Effector memory CD4-positive, alpha-beta T cell (primary cell): ENCODE measurements around the gene GSTP1.
A peak's percentile ranks its signal among the peaks of the same experiment; 100 is the strongest.
"Not testable (repeated sequence)": the region's sequence is repeated elsewhere in the genome, so short reads cannot be mapped to it uniquely, and the experiment has no call there.

Experiments used
- DNase-seq, 3 donors: peaks; one replicate each; pipeline ENCODE4 v3.0.0-alpha.2; 2020
- H3K27ac ChIP-seq: 2 replicates; pipeline ENCODE4 v1.7.0; 2013; ENCODE audit warnings: mild to moderate bottlenecking, low read length, moderate library complexity; ENCODE audit not compliant: insufficient read depth, poor library complexity, severe bottlenecking
- H3K27me3 ChIP-seq: replicated peaks from 2 replicates; pipeline ENCODE4 v1.7.0; 2013; ENCODE audit warnings: mild to moderate bottlenecking, low read length; ENCODE audit not compliant: insufficient read depth, control insufficient read depth, poor library complexity, severe bottlenecking
- H3K36me3 ChIP-seq: 2 replicates; pipeline ENCODE4 v1.7.0; 2013; ENCODE audit warnings: mild to moderate bottlenecking, low read length, moderate library complexity; ENCODE audit not compliant: control insufficient read depth, insufficient read depth
- H3K4me1 ChIP-seq: 2 replicates; pipeline ENCODE4 v1.7.0; 2013; ENCODE audit warnings: low read length, mild to moderate bottlenecking; ENCODE audit not compliant: control insufficient read depth, insufficient read depth, poor library complexity, severe bottlenecking
- H3K4me3 ChIP-seq: 2 replicates; pipeline ENCODE4 v1.7.0; 2013; ENCODE audit warnings: low read length, low read depth, mild to moderate bottlenecking; ENCODE audit not compliant: insufficient read depth, poor library complexity, severe bottlenecking
- H3K9me3 ChIP-seq: 2 replicates; pipeline ENCODE4 v1.7.0; 2013; ENCODE audit warnings: mild to moderate bottlenecking, low read length, moderate library complexity; ENCODE audit not compliant: control insufficient read depth

The GSTP1 gene

DNA sequence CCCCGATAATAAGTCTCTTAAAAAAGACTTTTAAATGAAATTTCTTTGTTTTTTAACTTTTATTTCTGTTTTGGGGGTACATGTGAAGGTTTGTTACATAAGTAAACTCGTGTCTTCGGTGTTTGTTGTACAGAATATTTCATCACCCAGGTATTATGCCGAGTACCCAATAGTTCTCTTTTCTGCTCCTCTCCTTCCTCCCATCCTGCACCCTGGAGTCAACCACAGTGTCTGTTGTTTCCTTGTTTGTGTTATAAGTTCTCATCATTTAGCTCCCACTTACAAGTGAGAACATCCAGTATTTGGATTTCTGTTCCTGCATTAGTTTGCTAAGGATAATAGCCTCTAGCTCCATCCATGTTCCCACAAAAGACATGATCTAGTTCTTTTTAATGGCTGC, 1.6 kb upstream of the GSTP1 start:
- no peak for DNase-seq
- peaks cover 7% of the 10 kb centered on the region for H3K4me1 ChIP-seq

DNA sequence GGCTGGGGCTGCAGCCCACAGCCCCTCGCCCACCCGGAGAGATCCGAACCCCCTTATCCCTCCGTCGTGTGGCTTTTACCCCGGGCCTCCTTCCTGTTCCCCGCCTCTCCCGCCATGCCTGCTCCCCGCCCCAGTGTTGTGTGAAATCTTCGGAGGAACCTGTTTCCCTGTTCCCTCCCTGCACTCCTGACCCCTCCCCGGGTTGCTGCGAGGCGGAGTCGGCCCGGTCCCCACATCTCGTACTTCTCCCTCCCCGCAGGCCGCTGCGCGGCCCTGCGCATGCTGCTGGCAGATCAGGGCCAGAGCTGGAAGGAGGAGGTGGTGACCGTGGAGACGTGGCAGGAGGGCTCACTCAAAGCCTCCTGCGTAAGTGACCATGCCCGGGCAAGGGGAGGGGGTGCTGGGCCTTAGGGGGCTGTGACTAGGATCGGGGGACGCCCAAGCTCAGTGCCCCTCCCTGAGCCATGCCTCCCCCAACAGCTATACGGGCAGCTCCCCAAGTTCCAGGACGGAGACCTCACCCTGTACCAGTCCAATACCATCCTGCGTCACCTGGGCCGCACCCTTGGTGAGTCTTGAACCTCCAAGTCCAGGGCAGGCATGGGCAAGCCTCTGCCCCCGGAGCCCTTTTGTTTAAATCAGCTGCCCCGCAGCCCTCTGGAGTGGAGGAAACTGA, 731 bp downstream of the GSTP1 start:
- peak overlapping the region; percentile 68 for H3K27ac ChIP-seq
- H3K9me3 ChIP-seq, result no peaks in the 10 kb centered on the region
- H3K36me3 ChIP-seq, result no peaks in the 10 kb centered on the region
- peak overlapping the region; percentile 53 for H3K4me3 ChIP-seq
- DNase-seq, result no peak
- no peaks in the 10 kb centered on the region for H3K27me3 ChIP-seq
- H3K4me1 ChIP-seq, result peaks cover 7% of the 10 kb centered on the region

More for the DNA sequence above, 1.6 kb upstream of the GSTP1 start:
- H3K36me3 ChIP-seq, result no peaks in the 10 kb centered on the region
- no peaks in the 10 kb centered on the region for H3K27me3 ChIP-seq
- H3K27ac ChIP-seq, result no peak overlapping the region
- H3K9me3 ChIP-seq, result no peaks in the 10 kb centered on the region
- H3K4me3 ChIP-seq, result no peak overlapping the region

DNA sequence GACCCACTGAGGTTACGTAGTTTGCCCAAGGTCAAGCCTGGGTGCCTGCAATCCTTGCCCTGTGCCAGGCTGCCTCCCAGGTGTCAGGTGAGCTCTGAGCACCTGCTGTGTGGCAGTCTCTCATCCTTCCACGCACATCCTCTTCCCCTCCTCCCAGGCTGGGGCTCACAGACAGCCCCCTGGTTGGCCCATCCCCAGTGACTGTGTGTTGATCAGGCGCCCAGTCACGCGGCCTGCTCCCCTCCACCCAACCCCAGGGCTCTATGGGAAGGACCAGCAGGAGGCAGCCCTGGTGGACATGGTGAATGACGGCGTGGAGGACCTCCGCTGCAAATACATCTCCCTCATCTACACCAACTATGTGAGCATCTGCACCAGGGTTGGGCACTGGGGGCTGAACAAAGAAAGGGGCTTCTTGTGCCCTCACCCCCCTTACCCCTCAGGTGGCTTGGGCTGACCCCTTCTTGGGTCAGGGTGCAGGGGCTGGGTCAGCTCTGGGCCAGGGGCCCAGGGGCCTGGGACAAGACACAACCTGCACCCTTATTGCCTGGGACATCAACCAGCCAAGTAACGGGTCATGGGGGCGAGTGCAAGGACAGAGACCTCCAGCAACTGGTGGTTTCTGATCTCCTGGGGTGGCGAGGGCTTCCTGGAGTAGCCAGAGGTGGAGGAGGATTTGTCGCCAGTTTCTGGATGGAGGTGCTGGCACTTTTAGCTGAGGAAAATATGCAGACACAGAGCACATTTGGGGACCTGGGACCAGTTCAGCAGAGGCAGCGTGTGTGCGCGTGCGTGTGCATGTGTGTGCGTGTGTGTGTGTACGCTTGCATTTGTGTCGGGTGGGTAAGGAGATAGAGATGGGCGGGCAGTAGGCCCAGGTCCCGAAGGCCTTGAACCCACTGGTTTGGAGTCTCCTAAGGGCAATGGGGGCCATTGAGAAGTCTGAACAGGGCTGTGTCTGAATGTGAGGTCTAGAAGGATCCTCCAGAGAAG, 1.6 kb downstream of the GSTP1 start:
- no peaks in the 10 kb centered on the region for H3K9me3 ChIP-seq
- H3K27ac ChIP-seq, result no peak overlapping the region
- peaks cover 7% of the 10 kb centered on the region for H3K4me1 ChIP-seq
- no peak for DNase-seq
- H3K27me3 ChIP-seq, result no peaks in the 10 kb centered on the region
- no peaks in the 10 kb centered on the region for H3K36me3 ChIP-seq
- H3K4me3 ChIP-seq, result no peak overlapping the region

DNA sequence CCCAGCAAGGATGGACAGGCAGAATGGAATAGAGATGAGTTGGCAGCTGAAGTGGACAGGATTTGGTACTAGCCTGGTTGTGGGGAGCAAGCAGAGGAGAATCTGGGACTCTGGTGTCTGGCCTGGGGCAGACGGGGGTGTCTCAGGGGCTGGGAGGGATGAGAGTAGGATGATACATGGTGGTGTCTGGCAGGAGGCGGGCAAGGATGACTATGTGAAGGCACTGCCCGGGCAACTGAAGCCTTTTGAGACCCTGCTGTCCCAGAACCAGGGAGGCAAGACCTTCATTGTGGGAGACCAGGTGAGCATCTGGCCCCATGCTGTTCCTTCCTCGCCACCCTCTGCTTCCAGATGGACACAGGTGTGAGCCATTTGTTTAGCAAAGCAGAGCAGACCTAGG, 2.3 kb downstream of the GSTP1 start:
- DNase-seq, result no peak
- no peak overlapping the region for H3K27ac ChIP-seq
- H3K9me3 ChIP-seq, result no peaks in the 10 kb centered on the region
- no peak overlapping the region for H3K4me3 ChIP-seq
- no peaks in the 10 kb centered on the region for H3K27me3 ChIP-seq
- H3K36me3 ChIP-seq, result no peaks in the 10 kb centered on the region
- peaks cover 7% of the 10 kb centered on the region for H3K4me1 ChIP-seq

DNA sequence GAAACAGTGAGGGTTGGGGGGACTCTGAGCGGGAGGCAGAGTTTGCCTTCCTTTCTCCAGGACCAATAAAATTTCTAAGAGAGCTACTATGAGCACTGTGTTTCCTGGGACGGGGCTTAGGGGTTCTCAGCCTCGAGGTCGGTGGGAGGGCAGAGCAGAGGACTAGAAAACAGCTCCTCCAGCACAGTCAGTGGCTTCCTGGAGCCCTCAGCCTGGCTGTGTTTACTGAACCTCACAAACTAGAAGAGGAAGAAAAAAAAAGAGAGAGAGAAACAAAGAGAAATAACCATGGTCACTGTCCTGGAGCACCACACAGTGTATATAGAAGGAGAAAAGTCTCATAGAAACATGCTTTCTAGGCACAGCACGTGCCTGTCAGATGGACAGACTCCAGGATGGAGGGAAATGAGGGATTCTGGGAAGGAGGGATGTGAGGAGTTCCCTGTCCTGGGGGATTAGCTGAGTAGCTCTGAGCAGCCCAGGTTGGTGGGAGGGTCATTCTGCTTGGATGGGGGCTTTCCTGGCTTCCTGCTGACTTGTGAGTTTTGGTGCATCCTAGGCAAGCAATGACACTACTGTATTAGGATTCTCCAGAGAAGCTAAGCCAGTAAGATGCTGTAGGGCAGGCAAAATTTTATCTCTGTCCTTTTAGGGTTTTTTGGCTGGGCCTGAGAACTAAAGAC, 3.1 kb downstream of the GSTP1 start:
- H3K9me3 ChIP-seq, result no peaks in the 10 kb centered on the region
- H3K4me3 ChIP-seq, result no peak overlapping the region
- no peak overlapping the region for H3K27ac ChIP-seq
- H3K4me1 ChIP-seq, result peaks cover 7% of the 10 kb centered on the region
- DNase-seq, result no peak
- H3K27me3 ChIP-seq, result no peaks in the 10 kb centered on the region
- no peaks in the 10 kb centered on the region for H3K36me3 ChIP-seq

DNA sequence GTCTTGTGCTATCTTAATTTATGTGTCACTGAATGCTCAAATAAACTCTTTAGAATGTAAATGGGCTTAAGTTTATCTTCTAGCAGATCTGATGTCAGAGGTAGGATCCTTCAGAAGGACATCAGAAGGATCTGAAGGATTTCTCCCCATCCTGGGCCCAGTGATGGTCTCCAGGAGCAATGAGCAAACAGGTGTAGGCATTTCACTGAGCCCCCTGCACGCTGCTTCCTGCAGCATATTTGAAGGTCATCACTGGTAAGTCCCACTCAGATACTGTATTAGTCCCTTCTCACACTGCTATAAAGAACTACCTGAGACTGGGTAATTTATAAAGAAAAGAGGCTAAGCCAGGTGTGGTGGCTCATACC, 4.5 kb downstream of the GSTP1 start:
- H3K36me3 ChIP-seq, result no peaks in the 10 kb centered on the region
- no peak overlapping the region for H3K4me3 ChIP-seq
- H3K4me1 ChIP-seq, result peaks cover 7% of the 10 kb centered on the region
- H3K27ac ChIP-seq, result no peak overlapping the region
- no peaks in the 10 kb centered on the region for H3K27me3 ChIP-seq
- no peaks in the 10 kb centered on the region for H3K9me3 ChIP-seq
- DNase-seq, result no peak

DNA sequence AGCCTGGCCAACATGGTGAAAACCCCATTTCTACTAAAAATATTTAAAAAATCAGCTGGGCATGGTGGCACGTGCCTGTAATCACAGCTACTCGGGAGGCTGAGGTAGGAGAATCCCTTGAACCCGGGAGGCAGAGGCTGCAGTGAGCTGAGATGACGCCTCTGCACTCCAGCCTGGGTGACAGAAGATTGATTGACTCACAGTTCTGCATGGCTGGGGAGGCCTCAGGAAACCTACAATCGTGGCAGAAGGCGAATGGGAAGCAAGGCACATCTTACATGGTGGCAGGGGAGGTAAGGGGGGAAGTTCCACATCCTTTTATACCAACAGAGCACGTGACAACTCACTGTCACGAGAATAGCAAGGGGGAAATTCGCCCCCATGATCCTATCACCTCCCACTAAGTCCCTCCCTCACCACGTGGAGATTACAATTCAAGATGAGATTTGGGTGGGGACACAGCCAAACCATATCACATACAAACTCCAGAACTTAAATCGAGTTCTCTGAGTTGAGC, 5.3 kb downstream of the GSTP1 start:
- H3K27ac ChIP-seq, H3K27me3 ChIP-seq, H3K9me3 ChIP-seq, H3K36me3 ChIP-seq, DNase-seq, H3K4me1 ChIP-seq, H3K4me3 ChIP-seq: not testable (repeated sequence)

DNA sequence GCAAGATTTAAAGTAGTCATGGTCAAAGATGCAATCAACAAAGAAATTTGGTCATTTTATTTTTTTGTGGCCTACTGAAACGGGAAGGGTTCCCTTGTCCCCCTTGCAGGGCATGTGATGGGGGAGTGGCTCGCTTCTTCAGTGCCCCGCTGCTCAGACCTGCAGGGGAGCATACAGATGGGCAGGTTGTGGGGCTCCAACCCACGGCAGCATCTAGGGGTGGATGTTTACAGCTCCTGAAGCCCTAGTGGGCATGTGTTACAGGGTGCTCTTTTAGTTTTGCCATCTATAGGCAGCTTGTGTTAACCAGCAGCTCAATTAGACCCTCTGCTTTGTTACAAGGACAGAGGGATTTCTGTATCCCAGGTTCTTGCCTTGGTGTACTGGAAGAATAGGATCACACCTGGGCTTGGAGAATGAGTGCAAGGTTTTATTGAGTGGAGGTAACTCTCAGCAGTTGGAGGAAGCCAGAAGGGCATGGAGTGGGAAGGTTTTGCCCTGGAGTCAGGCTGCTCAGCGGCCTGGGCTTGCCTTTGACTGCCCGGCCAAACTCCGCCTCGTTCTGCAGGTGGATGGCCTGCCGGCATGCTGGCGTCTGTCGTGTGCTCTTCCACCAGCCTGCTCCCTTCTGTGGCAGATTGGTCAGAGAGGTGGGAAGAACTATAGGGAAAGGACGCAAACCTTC, 9.4 kb downstream of the GSTP1 start:
- H3K36me3 ChIP-seq, result no peaks in the 10 kb centered on the region
- H3K27ac ChIP-seq, result no peak overlapping the region
- DNase-seq, result no peak
- H3K9me3 ChIP-seq, result no peaks in the 10 kb centered on the region
- no peaks in the 10 kb centered on the region for H3K4me1 ChIP-seq
- no peaks in the 10 kb centered on the region for H3K27me3 ChIP-seq
- H3K4me3 ChIP-seq, result no peak overlapping the region

DNA sequence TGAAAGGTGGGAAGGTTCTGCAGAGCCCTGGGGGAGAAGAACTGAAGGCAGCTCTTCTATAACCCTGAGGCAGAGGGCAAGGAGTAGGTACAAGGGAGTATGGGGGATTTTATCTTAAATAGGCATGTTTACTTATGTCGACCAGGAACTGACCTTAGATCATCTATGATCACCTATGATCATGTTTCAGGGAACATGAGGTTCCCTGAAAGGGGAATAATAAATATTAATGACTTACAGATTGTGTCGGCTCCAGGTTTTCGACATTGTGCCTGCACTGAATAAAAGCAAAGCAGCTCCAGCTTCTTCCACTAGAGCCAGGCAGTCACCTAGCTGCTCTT, 9.9 kb downstream of the GSTP1 start:
- no peaks in the 10 kb centered on the region for H3K27me3 ChIP-seq
- H3K36me3 ChIP-seq, result no peaks in the 10 kb centered on the region
- no peak for DNase-seq
- H3K27ac ChIP-seq, result no peak overlapping the region
- no peaks in the 10 kb centered on the region for H3K9me3 ChIP-seq
- H3K4me1 ChIP-seq, result no peaks in the 10 kb centered on the region
- no peak overlapping the region for H3K4me3 ChIP-seq
